ENCODE measurements around the gene EPB41L2.

- TF ChIP-seq, protein P1, sequence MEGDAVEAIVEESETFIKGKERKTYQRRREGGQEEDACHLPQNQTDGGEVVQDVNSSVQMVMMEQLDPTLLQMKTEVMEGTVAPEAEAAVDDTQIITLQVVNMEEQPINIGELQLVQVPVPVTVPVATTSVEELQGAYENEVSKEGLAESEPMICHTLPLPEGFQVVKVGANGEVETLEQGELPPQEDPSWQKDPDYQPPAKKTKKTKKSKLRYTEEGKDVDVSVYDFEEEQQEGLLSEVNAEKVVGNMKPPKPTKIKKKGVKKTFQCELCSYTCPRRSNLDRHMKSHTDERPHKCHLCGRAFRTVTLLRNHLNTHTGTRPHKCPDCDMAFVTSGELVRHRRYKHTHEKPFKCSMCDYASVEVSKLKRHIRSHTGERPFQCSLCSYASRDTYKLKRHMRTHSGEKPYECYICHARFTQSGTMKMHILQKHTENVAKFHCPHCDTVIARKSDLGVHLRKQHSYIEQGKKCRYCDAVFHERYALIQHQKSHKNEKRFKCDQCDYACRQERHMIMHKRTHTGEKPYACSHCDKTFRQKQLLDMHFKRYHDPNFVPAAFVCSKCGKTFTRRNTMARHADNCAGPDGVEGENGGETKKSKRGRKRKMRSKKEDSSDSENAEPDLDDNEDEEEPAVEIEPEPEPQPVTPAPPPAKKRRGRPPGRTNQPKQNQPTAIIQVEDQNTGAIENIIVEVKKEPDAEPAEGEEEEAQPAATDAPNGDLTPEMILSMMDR (IDR thresholded peaks at IDR 0.05), result no peak
- no peak for TF ChIP-seq EZH2 (IDR thresholded peaks at IDR 0.05)
- TF ChIP-seq EZH2phosphoT487 (IDR thresholded peaks at IDR 0.05), result no peak
These were observed 93.1 kb downstream of the EPB41L2 start for GRCh38 chr6:130969791-130970491.
